ENCODE results near the gene EMC9. TPM values are rescaled to one million over a fixed set of nuclear protein-coding genes. Genes with fewer than 3 reads are reported as not detected.

The EMC9 gene
- total and polyA plus RNA-seq, 10 of the 15 experiments (the other 5 are each of a cell fraction or from before 2014, with no cell fraction given): 15.3 to 60.5 (median 30.3) TPM

GRCh38 chr14:24095271-24096068 lies 45.9 kb downstream of the EMC9 start (continued):
- no peak; the same call in 1 of the 2 replicates for TF ChIP-seq WRNIP1 (IDR thresholded peaks at IDR 0.05; ENCODE audit: borderline replicate concordance, low read depth, low read length)
- TF ChIP-seq NFIC (IDR thresholded peaks at IDR 0.05; ENCODE audit: low read depth, low read length): no peak; the same call in 1 of the 2 replicates
- no peak for TF ChIP-seq CEBPZ (IDR thresholded peaks at IDR 0.05; ENCODE audit: low read depth, low read length)
- no peak for TF ChIP-seq ZNF274 (IDR thresholded peaks at IDR 0.05; ENCODE audit: insufficient read depth, insufficient read length)
- peak; percentile 13; the same call in 1 of the 2 replicates for TF ChIP-seq SMC3 (IDR thresholded peaks at IDR 0.05; ENCODE audit: borderline replicate concordance, low read length)
- TF ChIP-seq NR2C1 (IDR thresholded peaks at IDR 0.05): no peak; the same call in 1 of the 2 replicates
- no peak for TF ChIP-seq MTA2 (IDR thresholded peaks at IDR 0.05; ENCODE audit: low read depth)
- no peak for TF ChIP-seq E4F1 (IDR thresholded peaks at IDR 0.05; ENCODE audit: borderline replicate concordance, partially characterized antibody)
- no peak for TF ChIP-seq CEBPB (IDR thresholded peaks at IDR 0.05; ENCODE audit: borderline replicate concordance in 1 of 2, low read depth in 2 of 2, low read length in 2 of 2)
- TF ChIP-seq IKZF1 (conservative IDR thresholded peaks at IDR 0.05): peak; percentile 53
- TF ChIP-seq CHD1 (IDR thresholded peaks at IDR 0.05; ENCODE audit: low read depth, low read length): no peak
- TF ChIP-seq GATAD2B (conservative IDR thresholded peaks at IDR 0.05; ENCODE audit: low read depth): no peak; the same call in 1 of the 2 replicates
- TF ChIP-seq ZZZ3 (IDR thresholded peaks at IDR 0.05; ENCODE audit: control insufficient read depth, insufficient read length, low read depth): no peak
- peak; percentile 98 for TF ChIP-seq PML (IDR thresholded peaks at IDR 0.05; ENCODE audit: low read length)
- TF ChIP-seq MTA3 (IDR thresholded peaks at IDR 0.05; ENCODE audit: borderline replicate concordance, low read length): 0 out of 2 replicates have a peak, but pooled peaks have one; percentile 78
- TF ChIP-seq SUPT20H (IDR thresholded peaks at IDR 0.05; ENCODE audit: borderline replicate concordance, control insufficient read depth, low read depth, low read length): no peak
- TF ChIP-seq NR2C2 (IDR thresholded peaks at IDR 0.05; ENCODE audit: borderline replicate concordance, control insufficient read depth, insufficient read length, low read depth): no peak
- peak; percentile 17; the same call in 1 of the 2 replicates for TF ChIP-seq SMARCA5 (IDR thresholded peaks at IDR 0.05)
- peak; percentile 91; the same call in 2 of the 3 replicates for TF ChIP-seq POU2F2 (IDR thresholded peaks at IDR 0.05; ENCODE audit: borderline replicate concordance, low read depth, low read length)
- no peak for TF ChIP-seq KAT2A (conservative IDR thresholded peaks at IDR 0.05; ENCODE audit: control insufficient read depth, low read depth, low read length)
- TF ChIP-seq MYB (IDR thresholded peaks at IDR 0.05; ENCODE audit: borderline replicate concordance, low read depth, low read length): no peak
- TF ChIP-seq NRF1 (conservative IDR thresholded peaks at IDR 0.05; ENCODE audit: low read depth, low read length): no peak
- TF ChIP-seq IRF3 (IDR thresholded peaks at IDR 0.05): no peak
